GM12878 (cell line): ENCODE data around the gene CHD6. TPM values are rescaled to one million over a fixed set of nuclear protein-coding genes. Genes with fewer than 3 reads are reported as not detected.

Source experiments
- ATAC-seq: fragments of 200-7000 bp; cut with Tn5 transposase; 3 replicates; pipeline ENCODE4 v1.9.1; 2020; ENCODE audit warnings: mild to moderate bottlenecking, moderate library complexity
- BruUV-seq: library from RNA; stranded (reverse); fragments of 400-500 nt; replicated peaks from 2 replicates; lab custom pipeline; 2021; lab: Mats Ljungman, UMichigan
- CTCF ChIA-PET: fragments of 300-600 bp; sonication (Branson Sonifier 250); formaldehyde crosslinking; extraction: SDS; loops from one replicate; lab custom pipeline; 2021; ENCODE audit warnings: inconsistent platforms; lab: Yijun Ruan, JAX
- POLR2A ChIA-PET: fragments of 350-600 bp; formaldehyde crosslinking; extraction: SDS; loops from one replicate; lab custom pipeline; 2021; ENCODE audit warnings: inconsistent platforms; lab: Charles Lee
- RAD21 ChIA-PET: fragments of 300-600 bp; sonication (Branson Sonifier 250); formaldehyde crosslinking; loops from one replicate; lab custom pipeline; 2023; ENCODE audit warnings: antibody characterized with exemption; ENCODE audit not compliant: unreplicated experiment; lab: Charles Lee
- SMC1A ChIA-PET: fragments of 300-600 bp; sonication (Branson Sonifier 250); formaldehyde crosslinking; loops from one replicate; lab custom pipeline; 2023; ENCODE audit not compliant: unreplicated experiment, uncharacterized antibody; lab: Charles Lee
- DNase-seq: peaks from one replicate; pipeline ENCODE4 v3.0.0-alpha.2; 2011; ENCODE audit warnings: low read depth, low spot score
- FAIRE-seq: peaks from 3 replicates; lab custom pipeline; 2011; peaks lifted over from hg19 to GRCh38; lab: Jason Lieb, UNC
- H2AFZ ChIP-seq: 2 replicates; pipeline ENCODE4 v1.6.0; 2011; ENCODE audit warnings: low read depth, low read length, control low read depth; ENCODE audit not compliant: control insufficient read depth
- H3K27ac ChIP-seq: 2 replicates; pipeline ENCODE4 v1.5.1; 2011; ENCODE audit warnings: control low read depth; ENCODE audit not compliant: control insufficient read depth, insufficient read depth
- H3K27me3 ChIP-seq, 2 experiments: replicated peaks in 1 of 2; 2 replicates each; pipeline versions ENCODE4 v1.6.0 to v1.6.1; 2011; ENCODE audit warnings: low read length in 1 of 2; ENCODE audit not compliant: control insufficient read depth in 2 of 2, insufficient read depth in 2 of 2
- H3K36me3 ChIP-seq, 2 experiments: 2 replicates each; pipeline ENCODE4 v1.5.1; 2011; ENCODE audit warnings: low read length in 1 of 2; ENCODE audit not compliant: control insufficient read depth in 2 of 2, insufficient read depth in 2 of 2
- H3K4me1 ChIP-seq: 2 replicates; pipeline ENCODE4 v1.6.1; 2011; ENCODE audit warnings: mild to moderate bottlenecking, low read length, moderate library complexity, mixed read lengths; ENCODE audit not compliant: control insufficient read depth, insufficient read depth
- H3K4me2 ChIP-seq: 2 replicates; pipeline ENCODE4 v1.6.0; 2011; ENCODE audit warnings: control low read depth; ENCODE audit not compliant: control insufficient read depth, insufficient read depth
- H3K4me3 ChIP-seq: fragments of 200-600 bp; sonication (generic); 2 replicates; pipeline ENCODE4 v1.5.1; 2016
- H3K79me2 ChIP-seq: 2 replicates; pipeline ENCODE4 v1.6.0; 2011; ENCODE audit warnings: low read length; ENCODE audit not compliant: control insufficient read depth, insufficient read depth
- H3K9ac ChIP-seq: 2 replicates; pipeline ENCODE4 v1.8.0; 2011; ENCODE audit warnings: low read length, control low read depth, mixed read lengths; ENCODE audit not compliant: control insufficient read depth, insufficient read depth
- H3K9me3 ChIP-seq: replicated peaks from 3 replicates; pipeline ENCODE4 v1.5.1; 2011; ENCODE audit warnings: mild to moderate bottlenecking, low read length; ENCODE audit not compliant: control insufficient read depth, insufficient read depth
- H4K20me1 ChIP-seq: 2 replicates; pipeline ENCODE4 v1.6.0; 2011; ENCODE audit not compliant: control insufficient read depth, insufficient read depth
- ATF7 ChIP-seq: fragments of 450-650 bp; IDR thresholded peaks from 2 replicates; pipeline ENCODE4 v1.6.1; 2016; ENCODE audit warnings: low read depth, mild to moderate bottlenecking
- CEBPB ChIP-seq, 2 experiments: fragments of 150-350 bp in 1 of 2; IDR thresholded peaks; 2 replicates each; pipeline ENCODE4 v1.6.1; 2012 to 2014; ENCODE audit warnings: low read depth in 2 of 2, low read length in 2 of 2, borderline replicate concordance in 1 of 2, inconsistent platforms in 1 of 2
- CHD4 ChIP-seq: fragments of 200-600 bp; sonication (generic); IDR thresholded peaks from 2 replicates; pipeline ENCODE4 v1.6.1; 2016; ENCODE audit warnings: mild to moderate bottlenecking
- CREM ChIP-seq: IDR thresholded peaks from 2 replicates; pipeline ENCODE4 v1.6.1; 2014; ENCODE audit warnings: antibody characterized with exemption, low read depth
- EED ChIP-seq: sonication (generic); IDR thresholded peaks from 2 replicates; pipeline ENCODE4 v1.6.1; 2016; ENCODE audit warnings: antibody characterized with exemption, low read depth
- EZH2 ChIP-seq: IDR thresholded peaks from 2 replicates; pipeline ENCODE4 v1.6.1; 2012; ENCODE audit warnings: low read depth, mild to moderate bottlenecking, control low read depth, inconsistent platforms, low read length, borderline replicate concordance; ENCODE audit not compliant: control insufficient read depth
- FOS ChIP-seq: IDR thresholded peaks from 3 replicates; pipeline ENCODE4 v1.6.1; 2011; ENCODE audit warnings: borderline replicate concordance; ENCODE audit not compliant: insufficient read length; ENCODE audit errors: extremely low read depth
- IRF3 ChIP-seq: fragments of 450-650 bp; IDR thresholded peaks from 2 replicates; pipeline ENCODE4 v1.6.1; 2014; ENCODE audit warnings: mild to moderate bottlenecking
- POLR2AphosphoS2 ChIP-seq: IDR thresholded peaks from 2 replicates; pipeline ENCODE4 v1.6.1; 2011; ENCODE audit warnings: low read depth, mild to moderate bottlenecking, low read length, improper control_type of control experiment, moderate library complexity
- POLR2AphosphoS5 ChIP-seq: IDR thresholded peaks from 2 replicates; pipeline ENCODE4 v1.6.1; 2011; ENCODE audit warnings: mild to moderate bottlenecking, low read length, inconsistent platforms
- POU2F2 ChIP-seq: IDR thresholded peaks from 3 replicates; pipeline ENCODE4 v1.6.1; 2011; ENCODE audit warnings: low read depth, mild to moderate bottlenecking, low read length, borderline replicate concordance
- SREBF1 ChIP-seq: IDR thresholded peaks from 2 replicates; pipeline ENCODE4 v1.6.1; 2012; ENCODE audit warnings: mild to moderate bottlenecking, low read length
- SUZ12 ChIP-seq: fragments of 200-600 bp; sonication (generic); IDR thresholded peaks from one replicate; pipeline ENCODE4 v1.6.1; 2018; ENCODE audit warnings: antibody characterized with exemption, mild to moderate bottlenecking; ENCODE audit not compliant: unreplicated experiment
- TCF12 ChIP-seq: IDR thresholded peaks from 2 replicates; pipeline ENCODE4 v1.6.1; 2011; ENCODE audit warnings: low read depth, mild to moderate bottlenecking, low read length
- ZNF384 ChIP-seq: IDR thresholded peaks from 2 replicates; pipeline ENCODE4 v1.6.1; 2012; ENCODE audit warnings: low read depth, mild to moderate bottlenecking, low read length, improper control_type of control experiment, borderline replicate concordance
- ZNF687 ChIP-seq: fragments of 450-650 bp; IDR thresholded peaks from 2 replicates; pipeline ENCODE4 v1.6.1; 2017; ENCODE audit warnings: mild to moderate bottlenecking, moderate library complexity
- WGBS: methylation state at CpG from one replicate; pipeline ENCODE4 v1.1.6; 2016; ENCODE audit warnings: low lambda C conversion rate; ENCODE audit not compliant: insufficient replicate concordance, insufficient coverage; ENCODE audit errors: missing lambda C conversion rate; 5-methylcytosine and 5-hydroxymethylcytosine counted together
- in situ Hi-C: fragments of 300-500 bp; cut with MboI; formaldehyde crosslinking; loops from 9 replicates; pipeline ENCODE4 v1.14.3; 2018; ENCODE audit warnings: mixed read lengths
- intact Hi-C: fragments of 100-400 bp; cut with micrococcal nuclease; formaldehyde crosslinking; loops from one replicate; pipeline ENCODE4 v1.14.2; 2022; ENCODE audit not compliant: unreplicated experiment
- polyA plus RNA-seq, 11 experiments: library from polyadenylated mRNA; depleted of rRNA in 4 of 11; unstranded in 6 of 11; stranded (reverse) in 5 of 11; fragments of >200 nt; fragmentation: Nextera tagmentation in 4 of 11; fragmentation: Illumina TruSeq in 1 of 11; extraction: Ambion mirVana in 4 of 11; extraction: Trizol in 1 of 11; gene quantifications; 1 replicate in 1 of 11; 2 replicates in 10 of 11; pipeline versions ENCODE4 v1.2.1 to v1.2.3, GENCODE V29; 2011 to 2016; ENCODE audit warnings: inconsistent platforms in 2 of 11, missing spikeins in 2 of 11, low read depth in 1 of 11
- total RNA-seq, 4 experiments: library from RNA; depleted of rRNA in 3 of 4; stranded (reverse); fragments of >200 nt in 3 of 4; fragmentation: Illumina TruSeq in 1 of 4; extraction: Trizol in 1 of 4; gene quantifications; 2 replicates each; pipeline versions ENCODE4 v1.2.1 to v1.2.3, GENCODE V29; 2013 to 2021

The CHD6 gene
- total and polyA plus RNA-seq, 10 of the 15 experiments (the other 5 are each of a cell fraction or from before 2014, with no cell fraction given) = 4.3 to 25.5 (median 17.1) TPM

- no peak for TF ChIP-seq FOS
- TF ChIP-seq POLR2AphosphoS2 = no peak
- TF ChIP-seq POU2F2 = no peak
- no peak for TF ChIP-seq CHD4
- TF ChIP-seq SREBF1 = no peak
- TF ChIP-seq IRF3 = no peak
- TF ChIP-seq TCF12 = no peak
- no peak for TF ChIP-seq ZNF384
These were observed 4.4 kb upstream of the CHD6 start (continued) for GRCh38 chr20:41622584-41622983.

GRCh38 chr20:41621971-41622370, 3.8 kb upstream of the CHD6 start:
- whole genome bisulfite sequencing = 6% methylated on average over 2 of the region's 2 CpGs
- H4K20me1 ChIP-seq = no peaks in the 10 kb centered on the region
- peaks cover 7% of the 10 kb centered on the region for H3K79me2 ChIP-seq
- BruUV-seq = no TSS peak
- H3K9me3 ChIP-seq = no peaks in the 10 kb centered on the region
- SMC1A ChIA-PET = interaction anchor here (1.1 to 2.0 kb wide), 3 partner anchors 8 to 51 kb away, joined by 3 to 7 read pairs (median 5); no protein-coding TSS in a partner anchor
- CTCF ChIA-PET = interaction anchor here (0.6 to 1.2 kb wide), 5 partner anchors 11 to 494 kb away, joined by 3 to 4 read pairs (median 3); no protein-coding TSS in a partner anchor
- H3K9ac ChIP-seq = no peak overlapping the region
- H3K4me3 ChIP-seq = no peak overlapping the region
- no peak for FAIRE-seq
- in situ Hi-C loops (no loop called here), intact Hi-C loops (no loop called here)
- H3K36me3 ChIP-seq = no peaks in the 10 kb centered on the region
- DNase-seq = no peak
- no peak for ATAC-seq
- no peak overlapping the region for H3K27ac ChIP-seq
- no peak overlapping the region for H2AFZ ChIP-seq
- POLR2A ChIA-PET = interaction anchor here (1.2 to 1.6 kb wide), 2 partner anchors 46 to 69 kb away, joined by 3 to 6 read pairs; no protein-coding TSS in a partner anchor
- no peaks in the 10 kb centered on the region; the same call in 1 of the 2 replicates for H3K4me1 ChIP-seq
- no peaks in the 10 kb centered on the region; a peak in 1 of 4 replicates for H3K27me3 ChIP-seq
- no peak overlapping the region for H3K4me2 ChIP-seq
- RAD21 ChIA-PET = no interaction called here
- no peak for TF ChIP-seq EED
- no peak for TF ChIP-seq EZH2
- no peak for TF ChIP-seq POLR2AphosphoS5
- no peak for TF ChIP-seq SUZ12
- no peak for TF ChIP-seq CREM
- no peak for TF ChIP-seq ATF7
- no peak for TF ChIP-seq CEBPB (IDR thresholded peaks at IDR 0.05; ENCODE audit: borderline replicate concordance in 1 of 2, low read depth in 2 of 2, low read length in 2 of 2)
- TF ChIP-seq ZNF687 = no peak
